MM.1S (cell line): ENCODE results near the gene MPDZ.

ENCODE experiments used
- CTCF ChIP-seq: fragments of 300-600 bp; sonication (generic); IDR thresholded peaks from 2 replicates; pipeline ENCODE4 v1.5.1; 2016; ENCODE audit warnings: antibody characterized with exemption, low read length, mixed read lengths
- EZH2 ChIP-seq: fragments of 300-600 bp; sonication (generic); optimal IDR thresholded peaks from 2 replicates; pipeline ENCODE3; 2017; ENCODE audit warnings: low read depth, mild to moderate bottlenecking, antibody characterized with exemption, low read length, mixed read lengths

GRCh38 chr9:13142776-13143175 is 136.7 kb downstream of the MPDZ start:
- TF ChIP-seq EZH2 (no peak), CTCF (no peak)
